Endodermal cell (in vitro differentiated cells): Measurements from ENCODE around the gene BFSP2. TPM values are rescaled to one million over a fixed set of nuclear protein-coding genes. Genes with fewer than 3 reads are reported as not detected.

ENCODE experiments used
- DNase-seq: peaks from one replicate; pipeline ENCODE4 v3.0.0-alpha.2; 2017
- H3K27ac ChIP-seq: 2 replicates; pipeline ENCODE4 v1.5.1; 2013; ENCODE audit warnings: mild to moderate bottlenecking, low read depth, low read length, moderate library complexity
- H3K27me3 ChIP-seq: 2 replicates; pipeline ENCODE4 v1.6.1; 2013; ENCODE audit warnings: mild to moderate bottlenecking, low read length, moderate library complexity; ENCODE audit not compliant: insufficient read depth, control insufficient read depth, poor library complexity, severe bottlenecking
- H3K36me3 ChIP-seq: 2 replicates; pipeline ENCODE4 v1.7.0; 2013; ENCODE audit warnings: mild to moderate bottlenecking, low read length, moderate library complexity; ENCODE audit not compliant: control insufficient read depth, insufficient read depth
- H3K4me1 ChIP-seq: one replicate; pipeline ENCODE4 v1.7.0; 2013; ENCODE audit warnings: low read length; ENCODE audit not compliant: control insufficient read depth, insufficient read depth
- H3K4me3 ChIP-seq: 2 replicates; pipeline ENCODE4 v1.5.1; 2013; ENCODE audit warnings: mild to moderate bottlenecking, low read length, moderate library complexity
- H3K9ac ChIP-seq: 2 replicates; pipeline ENCODE4 v1.6.1; 2013; ENCODE audit warnings: mild to moderate bottlenecking, low read length, moderate library complexity; ENCODE audit not compliant: poor library complexity, severe bottlenecking; ENCODE audit errors: extremely low read depth
- H3K9me3 ChIP-seq: 2 replicates; pipeline ENCODE4 v1.6.1; 2013; ENCODE audit warnings: mild to moderate bottlenecking, low read length, moderate library complexity; ENCODE audit not compliant: control insufficient read depth
- H3K27ac Mint-ChIP-seq: 2 replicates; pipeline ENCODE4 v1.8.0; 2020; ENCODE audit warnings: mixed read lengths
- H3K27me3 Mint-ChIP-seq: 2 replicates; pipeline ENCODE4 v1.8.0; 2021; ENCODE audit warnings: mild to moderate bottlenecking, mixed read lengths; ENCODE audit not compliant: insufficient read depth
- H3K36me3 Mint-ChIP-seq: 2 replicates; pipeline ENCODE4 v1.8.0; 2020; ENCODE audit warnings: low read depth, mixed read lengths
- H3K4me1 Mint-ChIP-seq: 2 replicates; pipeline ENCODE4 v1.8.0; 2020; ENCODE audit warnings: mixed read lengths
- H3K4me3 Mint-ChIP-seq: 2 replicates; pipeline ENCODE4 v1.8.0; 2020; ENCODE audit warnings: mild to moderate bottlenecking, moderate library complexity, mixed read lengths
- H3K9me3 Mint-ChIP-seq: 2 replicates; pipeline ENCODE4 v1.8.0; 2020; ENCODE audit warnings: mild to moderate bottlenecking, mixed read lengths
- WGBS, 2 experiments: methylation state at CpG; one replicate each; pipeline versions ENCODE4 v1.1.5 to v1.1.7; 2013; ENCODE audit warnings: missing lambda C conversion rate in 2 of 2, mixed read lengths in 1 of 2; ENCODE audit not compliant: insufficient coverage in 1 of 2, insufficient read length in 1 of 2; 5-methylcytosine and 5-hydroxymethylcytosine counted together
- total RNA-seq, 2 donors: library from RNA; stranded (reverse); fragmentation: NEBNext Ultra II Directional in 1 of 2; extraction: Animal tissue kit (Norgen Biotek cat#: 25700) in 1 of 2; gene quantifications; 2 replicates in 1 of 2; 3 replicates in 1 of 2; pipeline ENCODE4 v1.2.1, GENCODE V29; 2021
- TF ChIP-seq, protein P1 (sequence below): fragments of 200-600 bp; sonication (generic); conservative IDR thresholded peaks from 2 replicates; pipeline ENCODE4 v1.5.0; 2021; ENCODE audit warnings: antibody characterized with exemption, mild to moderate bottlenecking

The BFSP2 gene
- total RNA-seq, 2 donors from 2014 or later, result not detected

DNA sequence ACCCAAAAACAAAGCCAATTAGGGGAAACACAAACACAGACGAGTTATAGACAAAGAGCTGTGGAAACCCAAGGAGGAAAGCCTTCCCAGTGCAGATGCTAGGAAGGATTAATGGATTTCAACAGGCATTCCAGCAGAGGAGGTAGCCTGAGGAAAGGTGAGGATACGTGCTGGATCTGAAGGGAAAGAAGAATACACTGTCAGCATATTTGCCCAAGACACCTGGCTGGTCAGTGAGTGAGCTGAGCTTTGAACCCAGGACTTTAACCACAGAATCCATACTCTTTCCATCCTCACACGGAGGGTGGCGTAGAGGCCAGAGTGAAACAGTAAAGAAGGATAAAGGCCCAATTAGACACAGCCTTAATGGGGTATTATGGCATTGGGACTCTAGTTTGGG, 9.1 kb upstream of the BFSP2 start:
- H3K4me1 ChIP-seq, result no peaks in the 10 kb centered on the region
- H3K9me3 ChIP-seq, result no peaks in the 10 kb centered on the region
- Mint-ChIP-seq H3K4me3 (no peak overlapping the region), H3K27me3 (no peaks in the 10 kb centered on the region), H3K27ac (no peak overlapping the region), H3K9me3 (no peaks in the 10 kb centered on the region), H3K36me3 (no peaks in the 10 kb centered on the region), H3K4me1 (peaks cover 4% of the 10 kb centered on the region)
- H3K27me3 ChIP-seq, result no peaks in the 10 kb centered on the region
- H3K27ac ChIP-seq, result no peak overlapping the region
- WGBS, 2 experiments, result 90 to 100% methylated on average over 3 to 4 of the region's 4 CpGs
- TF ChIP-seq, protein P1, sequence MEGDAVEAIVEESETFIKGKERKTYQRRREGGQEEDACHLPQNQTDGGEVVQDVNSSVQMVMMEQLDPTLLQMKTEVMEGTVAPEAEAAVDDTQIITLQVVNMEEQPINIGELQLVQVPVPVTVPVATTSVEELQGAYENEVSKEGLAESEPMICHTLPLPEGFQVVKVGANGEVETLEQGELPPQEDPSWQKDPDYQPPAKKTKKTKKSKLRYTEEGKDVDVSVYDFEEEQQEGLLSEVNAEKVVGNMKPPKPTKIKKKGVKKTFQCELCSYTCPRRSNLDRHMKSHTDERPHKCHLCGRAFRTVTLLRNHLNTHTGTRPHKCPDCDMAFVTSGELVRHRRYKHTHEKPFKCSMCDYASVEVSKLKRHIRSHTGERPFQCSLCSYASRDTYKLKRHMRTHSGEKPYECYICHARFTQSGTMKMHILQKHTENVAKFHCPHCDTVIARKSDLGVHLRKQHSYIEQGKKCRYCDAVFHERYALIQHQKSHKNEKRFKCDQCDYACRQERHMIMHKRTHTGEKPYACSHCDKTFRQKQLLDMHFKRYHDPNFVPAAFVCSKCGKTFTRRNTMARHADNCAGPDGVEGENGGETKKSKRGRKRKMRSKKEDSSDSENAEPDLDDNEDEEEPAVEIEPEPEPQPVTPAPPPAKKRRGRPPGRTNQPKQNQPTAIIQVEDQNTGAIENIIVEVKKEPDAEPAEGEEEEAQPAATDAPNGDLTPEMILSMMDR, result no peak
- H3K4me3 ChIP-seq, result no peak overlapping the region
- peak; percentile 8 for DNase-seq
- no peaks in the 10 kb centered on the region for H3K36me3 ChIP-seq
- H3K9ac ChIP-seq, result no peak overlapping the region

- no peaks in the 10 kb centered on the region for H3K9me3 ChIP-seq
- 80 to 100% methylated on average over 1 of the region's 1 CpG for WGBS, 2 experiments
- H3K27me3 Mint-ChIP-seq, result no peaks in the 10 kb centered on the region
- peaks cover 4% of the 10 kb centered on the region for H3K4me1 Mint-ChIP-seq
- TF ChIP-seq, protein P1, result no peak
- H3K36me3 Mint-ChIP-seq, result no peaks in the 10 kb centered on the region
- no peak overlapping the region for H3K4me3 ChIP-seq
- H3K36me3 ChIP-seq, result no peaks in the 10 kb centered on the region
- H3K9me3 Mint-ChIP-seq, result no peaks in the 10 kb centered on the region
- no peak overlapping the region for H3K9ac ChIP-seq
- H3K27ac Mint-ChIP-seq, result no peak overlapping the region
- H3K27ac ChIP-seq, result no peak overlapping the region
- DNase-seq, result peak; percentile 29
- H3K4me3 Mint-ChIP-seq, result no peak overlapping the region
- H3K27me3 ChIP-seq, result no peaks in the 10 kb centered on the region
- no peaks in the 10 kb centered on the region for H3K4me1 ChIP-seq
Observed at GRCh38 chr3:133393204-133393603, 6.7 kb upstream of the BFSP2 start.

GRCh38 chr3:133393691-133394474, 6.0 kb upstream of the BFSP2 start:
- TF ChIP-seq, protein P1, result no peak
- H3K27me3 ChIP-seq, result no peaks in the 10 kb centered on the region
- peak; percentile 42 for DNase-seq
- no peak overlapping the region for H3K4me3 Mint-ChIP-seq
- 77 to 90% methylated on average over 6 to 7 of the region's 7 CpGs for WGBS, 2 experiments
- no peaks in the 10 kb centered on the region for H3K4me1 ChIP-seq
- no peaks in the 10 kb centered on the region for H3K27me3 Mint-ChIP-seq
- no peaks in the 10 kb centered on the region for H3K36me3 ChIP-seq
- H3K27ac ChIP-seq, result no peak overlapping the region
- no peaks in the 10 kb centered on the region for H3K9me3 Mint-ChIP-seq
- no peaks in the 10 kb centered on the region for H3K36me3 Mint-ChIP-seq
- H3K4me3 ChIP-seq, result no peak overlapping the region
- peaks cover 4% of the 10 kb centered on the region for H3K4me1 Mint-ChIP-seq
- no peak overlapping the region for H3K27ac Mint-ChIP-seq
- no peaks in the 10 kb centered on the region for H3K9me3 ChIP-seq
- H3K9ac ChIP-seq, result no peak overlapping the region
